K562 (cell line): ENCODE measurements around the gene SVEP1. TPM values are rescaled to one million over a fixed set of nuclear protein-coding genes. Genes with fewer than 3 reads are reported as not detected.

ENCODE experiments used
- ATAC-seq: fragments of 200-7000 bp; cut with Tn5 transposase; 3 replicates; pipeline ENCODE4 v1.9.1; 2020; ENCODE audit warnings: moderate library complexity
- BruUV-seq: library from RNA; stranded (reverse); fragments of 400-500 nt; replicated peaks from 2 replicates; lab custom pipeline; 2021; lab: Mats Ljungman, UMichigan
- CTCF ChIA-PET: fragments of 300-600 bp; formaldehyde crosslinking; extraction: SDS; loops from one replicate; lab custom pipeline; 2021; ENCODE audit warnings: low intra/inter-chr PET ratio; lab: Yijun Ruan, JAX
- POLR2A ChIA-PET: fragments of 300-600, 350-650 bp; sonication (Branson Sonifier 250); formaldehyde crosslinking; extraction: SDS; loops from one replicate; lab custom pipeline; 2021; ENCODE audit warnings: antibody characterized with exemption, inconsistent platforms; lab: Yijun Ruan, JAX
- DNase-seq, 4 experiments: peaks; one replicate each; pipeline versions ENCODE4 v3.0.0 to v3.0.0-alpha.2; 2011 to 2018; ENCODE audit warnings: low spot score in 3 of 4, mixed read lengths in 3 of 4; ENCODE audit errors: extremely low read depth in 1 of 4
- FAIRE-seq: peaks from 2 replicates; lab custom pipeline; 2011; peaks lifted over from hg19 to GRCh38; lab: Jason Lieb, UNC
- H2AFZ ChIP-seq: 2 replicates; pipeline ENCODE4 v1.6.0; 2011; ENCODE audit warnings: low read depth, low read length, control low read depth, inconsistent platforms
- H3K27ac ChIP-seq: fragments of 200-600 bp; 3 replicates; pipeline ENCODE4 v1.8.0; 2011; ENCODE audit warnings: low read depth, mild to moderate bottlenecking, control low read depth, inconsistent platforms, low read length, moderate library complexity, mixed read lengths; ENCODE audit errors: extremely low read depth
- H3K27me3 ChIP-seq, 2 experiments: fragments of 300-600 bp in 1 of 2; 2 replicates in 1 of 2; 3 replicates in 1 of 2; pipeline versions ENCODE4 v1.6.0 to v1.8.0; 2011; ENCODE audit warnings: inconsistent platforms in 2 of 2, low read length in 2 of 2, mild to moderate bottlenecking in 1 of 2, mixed read lengths in 1 of 2, moderate library complexity in 1 of 2; ENCODE audit not compliant: control insufficient read depth in 2 of 2, insufficient read depth in 2 of 2
- H3K36me3 ChIP-seq: fragments of 300-600 bp; 3 replicates; pipeline ENCODE4 v1.8.0; 2011; ENCODE audit warnings: mild to moderate bottlenecking, low read length, inconsistent platforms; ENCODE audit not compliant: control insufficient read depth, insufficient read depth
- H3K4me1 ChIP-seq, 2 experiments: fragments of 200-600 bp in 1 of 2; replicated peaks in 1 of 2; 2 replicates in 1 of 2; 3 replicates in 1 of 2; pipeline versions ENCODE4 v1.5.1 to v1.8.0; 2011; ENCODE audit warnings: inconsistent platforms in 2 of 2, low read length in 2 of 2, mild to moderate bottlenecking in 1 of 2, mixed read lengths in 1 of 2, moderate library complexity in 1 of 2; ENCODE audit not compliant: control insufficient read depth in 2 of 2, insufficient read depth in 2 of 2
- H3K4me2 ChIP-seq: 2 replicates; pipeline ENCODE4 v1.6.1; 2011; ENCODE audit warnings: low read length, control low read depth, inconsistent platforms, mixed read lengths; ENCODE audit not compliant: insufficient read depth
- H3K4me3 ChIP-seq: fragments of 200-600 bp; sonication (generic), shearing (Covaris generic); 2 replicates; pipeline ENCODE4 v1.5.1; 2016; ENCODE audit warnings: control low read depth, inconsistent platforms
- H3K79me2 ChIP-seq: fragments of 200-600 bp; 3 replicates; pipeline ENCODE4 v1.8.0; 2011; ENCODE audit warnings: low read length, inconsistent platforms; ENCODE audit not compliant: control insufficient read depth, insufficient read depth
- H3K9ac ChIP-seq, 2 experiments: 2 replicates each; pipeline versions ENCODE4 v1.6.0 to v1.6.1; 2011; ENCODE audit warnings: low read depth in 2 of 2, low read length in 2 of 2, control low read depth in 1 of 2, inconsistent platforms in 1 of 2, mild to moderate bottlenecking in 1 of 2, mixed read lengths in 1 of 2; ENCODE audit not compliant: insufficient read depth in 1 of 2
- H3K9me1 ChIP-seq: one replicate; pipeline ENCODE4 v1.6.0; 2011; ENCODE audit warnings: inconsistent platforms, mild to moderate bottlenecking, low read length, moderate library complexity; ENCODE audit not compliant: control insufficient read depth, insufficient read depth
- H3K9me3 ChIP-seq: replicated peaks from 2 replicates; pipeline ENCODE4 v1.5.1; 2011; ENCODE audit warnings: low read depth, low read length, inconsistent platforms; ENCODE audit not compliant: control insufficient read depth, insufficient read depth
- H4K20me1 ChIP-seq: replicated peaks from 2 replicates; pipeline ENCODE4 v1.6.1; 2011; ENCODE audit warnings: low read length, inconsistent platforms, mixed read lengths; ENCODE audit not compliant: control insufficient read depth, insufficient read depth
- CEBPB ChIP-seq: fragments of 450-650 bp; IDR thresholded peaks from 2 replicates; pipeline ENCODE4 v1.6.1; 2016; ENCODE audit warnings: missing genetic modification characterization, missing compliant biosample characterization
- CEBPG ChIP-seq, 3 experiments: fragments of 200-800 bp in 1 of 3; sonication (Bioruptor generic) in 1 of 3; sonication (generic) in 1 of 3; formaldehyde crosslinking in 1 of 3; IDR thresholded peaks in 2 of 3; conservative IDR thresholded peaks in 1 of 3; 2 replicates each; pipeline versions ENCODE4 v1.6.1 to v1.8.0; 2016 to 2022; ENCODE audit warnings: missing compliant biosample characterization in 2 of 3, missing genetic modification characterization in 2 of 3, mild to moderate bottlenecking in 1 of 3, missing genetic modification reagents in 1 of 3
- HMGN3 ChIP-seq: IDR thresholded peaks from 2 replicates; pipeline ENCODE4 v1.6.1; 2011; ENCODE audit warnings: borderline replicate concordance, low read depth, mild to moderate bottlenecking, mixed read lengths, low read length; ENCODE audit not compliant: insufficient read length; ENCODE audit errors: extremely low read depth
- MYNN ChIP-seq, 2 experiments: sonication (generic); formaldehyde crosslinking in 1 of 2; IDR thresholded peaks; 2 replicates each; pipeline versions ENCODE4 v1.5.0 to v1.6.1; 2016 to 2020; ENCODE audit warnings: antibody characterized with exemption in 1 of 2, missing genetic modification reagents in 1 of 2
- PTBP1 ChIP-seq: fragments of 200-400 bp; formaldehyde crosslinking; IDR thresholded peaks from 2 replicates; pipeline ENCODE4 v1.6.1; 2017; ENCODE audit warnings: low read depth, low read length
- RFX7 ChIP-seq: fragments of 250-450 bp; sonication (Bioruptor Pico); IDR thresholded peaks from 2 replicates; pipeline ENCODE4 v1.5.1; 2021; ENCODE audit warnings: mild to moderate bottlenecking
- TGIF2 ChIP-seq: sonication (generic); formaldehyde crosslinking; IDR thresholded peaks from 2 replicates; pipeline ENCODE4 v1.8.1; 2022; ENCODE audit warnings: mild to moderate bottlenecking, missing genetic modification reagents, moderate library complexity
- ZBTB1 ChIP-seq: sonication (generic); formaldehyde crosslinking; IDR thresholded peaks from 2 replicates; pipeline ENCODE4 v1.8.1; 2023; ENCODE audit warnings: missing genetic modification reagents, low read depth, mild to moderate bottlenecking, borderline replicate concordance
- WGBS: fragments of 100-300 bp; shearing (Covaris generic); methylation state at CpG from one replicate; pipeline ENCODE4 v1.1.6; 2016; ENCODE audit warnings: low coverage, mixed read lengths; ENCODE audit not compliant: insufficient coverage; ENCODE audit errors: missing lambda C conversion rate; 5-methylcytosine and 5-hydroxymethylcytosine counted together
- in situ Hi-C: fragments of 300-500 bp; cut with MboI; formaldehyde crosslinking; loops from 4 replicates; pipeline ENCODE4 v1.15.0; 2018; ENCODE audit warnings: inconsistent platforms, mixed read lengths
- intact Hi-C: fragments of 100-400 bp; cut with micrococcal nuclease; formaldehyde crosslinking; loops from 2 replicates; pipeline ENCODE4 v1.14.2; 2022
- polyA plus RNA-seq, 8 experiments: library from polyadenylated mRNA; depleted of rRNA in 4 of 8; stranded (reverse) in 5 of 8; unstranded in 3 of 8; fragments of >200 nt; fragmentation: Nextera tagmentation in 2 of 8; fragmentation: Illumina TruSeq in 1 of 8; extraction: Ambion mirVana in 2 of 8; extraction: Trizol in 1 of 8; gene quantifications; 2 replicates each; pipeline versions ENCODE4 v1.2.1 to v1.2.3, GENCODE V29; 2011 to 2014; ENCODE audit warnings: inconsistent platforms in 1 of 8, missing spikeins in 1 of 8
- total RNA-seq, 7 experiments: library from RNA; depleted of rRNA in 6 of 7; stranded (reverse); fragments of >200 nt in 6 of 7; fragmentation: Illumina TruSeq in 2 of 7; extraction: Trizol in 2 of 7; gene quantifications; 2 replicates each; pipeline versions ENCODE4 v1.2.1 to v1.2.3, GENCODE V29; 2011 to 2021; ENCODE audit warnings: low replicate concordance in 1 of 7
- TF ChIP-seq, protein P1 (sequence below): fragments of 250-450 bp; sonication (Bioruptor Pico); IDR thresholded peaks from 2 replicates; pipeline ENCODE4 v1.4.0; 2020; ENCODE audit warnings: mild to moderate bottlenecking, moderate library complexity

SVEP1 gene
- total and polyA plus RNA-seq, 9 of the 15 experiments (the other 6 are each of a cell fraction or from before 2014, with no cell fraction given): 0.20 to 0.84 (median 0.43) TPM

DNA sequence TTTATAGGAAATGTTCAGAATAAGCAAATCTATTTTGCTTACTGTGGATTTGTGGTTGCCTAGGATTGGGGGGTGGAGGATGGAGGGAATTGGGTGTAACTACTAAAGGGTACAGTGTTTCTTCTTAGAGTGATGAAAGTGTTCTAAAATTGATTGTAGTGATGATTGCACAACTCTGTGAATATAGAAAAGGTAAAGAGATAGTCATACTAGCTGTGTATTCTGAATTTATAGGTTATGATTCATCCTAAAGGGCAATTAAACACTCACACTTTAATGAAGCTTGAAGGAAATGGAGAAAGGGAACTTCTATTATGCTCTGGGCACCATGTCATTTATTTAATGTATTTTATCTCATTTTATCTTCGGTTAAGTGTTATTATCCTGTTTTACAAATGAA, 251.8 kb downstream of the SVEP1 start:
- no peaks in the 10 kb centered on the region for H3K4me1 ChIP-seq
- intact Hi-C loops: no loop called here
- H3K36me3 ChIP-seq: no peaks in the 10 kb centered on the region
- BruUV-seq: no TSS peak
- CTCF ChIA-PET: no interaction called here
- FAIRE-seq (no peak), DNase-seq (no peak), ATAC-seq (no peak)
- no peak overlapping the region for H2AFZ ChIP-seq
- no peak overlapping the region for H3K4me3 ChIP-seq
- H3K79me2 ChIP-seq: no peaks in the 10 kb centered on the region
- peaks cover 0 to 3% of the 10 kb centered on the region in 2 experiments; a peak in 1 of 5 replicates for H3K27me3 ChIP-seq
- no peak overlapping the region for H3K4me2 ChIP-seq
- H3K9me3 ChIP-seq: no peaks in the 10 kb centered on the region
- H3K27ac ChIP-seq: no peak overlapping the region
- H3K9ac ChIP-seq: no peak overlapping the region
- in situ Hi-C loops: no loop called here
- 0% methylated on average over 1 of the region's 1 CpG for WGBS
- TF ChIP-seq CEBPG (CRISPR knock-in tag; IDR thresholded peaks at IDR 0.05) (no peak), CEBPG (tag; conservative IDR thresholded peaks at IDR 0.05 in 1 of 2, IDR thresholded peaks at IDR 0.05 in 1 of 2) (peak in 1 of 2 experiments; percentile 38; a peak in 2 of 4 replicates), PTBP1 (no peak), ZBTB1 (CRISPR knock-in tag) (no peak), TGIF2 (CRISPR knock-in tag) (no peak), HMGN3 (no peak), RFX7 (no peak), CEBPB (tag) (0 out of 2 replicates have a peak, but pooled peaks have one; percentile 22), MYNN (IDR thresholded peaks at IDR 0.05) (no peak), MYNN (CRISPR knock-in tag; IDR thresholded peaks at IDR 0.05) (no peak)
- TF ChIP-seq, protein P1, sequence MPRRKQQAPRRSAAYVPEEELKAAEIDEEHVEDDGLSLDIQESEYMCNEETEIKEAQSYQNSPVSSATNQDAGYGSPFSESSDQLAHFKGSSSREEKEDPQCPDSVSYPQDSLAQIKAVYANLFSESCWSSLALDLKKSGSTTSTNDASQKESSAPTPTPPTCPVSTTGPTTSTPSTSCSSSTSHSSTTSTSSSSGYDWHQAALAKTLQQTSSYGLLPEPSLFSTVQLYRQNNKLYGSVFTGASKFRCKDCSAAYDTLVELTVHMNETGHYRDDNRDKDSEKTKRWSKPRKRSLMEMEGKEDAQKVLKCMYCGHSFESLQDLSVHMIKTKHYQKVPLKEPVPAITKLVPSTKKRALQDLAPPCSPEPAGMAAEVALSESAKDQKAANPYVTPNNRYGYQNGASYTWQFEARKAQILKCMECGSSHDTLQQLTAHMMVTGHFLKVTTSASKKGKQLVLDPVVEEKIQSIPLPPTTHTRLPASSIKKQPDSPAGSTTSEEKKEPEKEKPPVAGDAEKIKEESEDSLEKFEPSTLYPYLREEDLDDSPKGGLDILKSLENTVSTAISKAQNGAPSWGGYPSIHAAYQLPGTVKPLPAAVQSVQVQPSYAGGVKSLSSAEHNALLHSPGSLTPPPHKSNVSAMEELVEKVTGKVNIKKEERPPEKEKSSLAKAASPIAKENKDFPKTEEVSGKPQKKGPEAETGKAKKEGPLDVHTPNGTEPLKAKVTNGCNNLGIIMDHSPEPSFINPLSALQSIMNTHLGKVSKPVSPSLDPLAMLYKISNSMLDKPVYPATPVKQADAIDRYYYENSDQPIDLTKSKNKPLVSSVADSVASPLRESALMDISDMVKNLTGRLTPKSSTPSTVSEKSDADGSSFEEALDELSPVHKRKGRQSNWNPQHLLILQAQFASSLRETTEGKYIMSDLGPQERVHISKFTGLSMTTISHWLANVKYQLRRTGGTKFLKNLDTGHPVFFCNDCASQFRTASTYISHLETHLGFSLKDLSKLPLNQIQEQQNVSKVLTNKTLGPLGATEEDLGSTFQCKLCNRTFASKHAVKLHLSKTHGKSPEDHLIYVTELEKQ (CRISPR knock-in tag): no peak
- no peaks in the 10 kb centered on the region for H4K20me1 ChIP-seq
- no peaks in the 10 kb centered on the region for H3K9me1 ChIP-seq
- POLR2A ChIA-PET: no interaction called here
